Measurements from ENCODE around the gene ABHD17A. TPM values are rescaled to one million over a fixed set of nuclear protein-coding genes. Genes with fewer than 3 reads are reported as not detected.

The ABHD17A gene
- polyA plus RNA-seq, 1 of the 3 experiments (the other 2 are of a cell fraction) = 61.1 TPM

GRCh38 chr19:1859331-1859781 lies 25.9 kb downstream of the ABHD17A start:
- H3K79me2 ChIP-seq (ENCODE audit: insufficient read depth) = peaks cover 87% of the 10 kb centered on the region
- H3K4me1 ChIP-seq (ENCODE audit: control insufficient read depth in 1 of 2, insufficient read depth in 2 of 2, low read depth in 1 of 2, low read length in 1 of 2) = peaks cover 37 to 65% of the 10 kb centered on the region in 2 experiments; a peak in 3 of 4 replicates
- peaks cover 12% of the 10 kb centered on the region for H3F3A ChIP-seq (replicated peaks; ENCODE audit: insufficient read depth)
- ChIA-PET CTCF (interaction anchor here (1.5 to 2.8 kb wide), 3 partner anchors 10 to 21 kb away, joined by 7 to 15 read pairs (median 8); partner anchors contain the start of gene REXO1), POLR2A (no interaction called here)
- TF ChIP-seq CHD2 (IDR thresholded peaks at IDR 0.05; ENCODE audit: low read length, partially characterized antibody) (no peak), EZH2phosphoT487 (IDR thresholded peaks at IDR 0.05; ENCODE audit: borderline replicate concordance, low read depth) (no peak), JUND (IDR thresholded peaks at IDR 0.05) (no peak), RCOR1 (IDR thresholded peaks at IDR 0.05; ENCODE audit: low read length) (no peak), ELF1 (IDR thresholded peaks at IDR 0.05) (no peak), PBX3 (IDR thresholded peaks at IDR 0.05) (no peak)
- 81% methylated on average over 14 of the region's 18 CpGs for WGBS (ENCODE audit: low lambda C conversion rate)
- peak overlapping the region; percentile 98; the same call in 1 of the 2 replicates for H3K4me2 ChIP-seq
- H2AFZ ChIP-seq (ENCODE audit: low read depth) = no peak overlapping the region
- H3K9me2 ChIP-seq = no peaks in the 10 kb centered on the region
- no peak overlapping the region for H3K9ac ChIP-seq
- no peaks in the 10 kb centered on the region for H3K36me3 ChIP-seq (replicated peaks in 1 of 2; ENCODE audit: control insufficient read depth in 1 of 2, insufficient read depth in 2 of 2, low read length in 1 of 2)
- peak overlapping the region in 1 of 2 experiments; percentile 32; a peak in 1 of 4 replicates for H3K27ac ChIP-seq (ENCODE audit: low read depth in 2 of 2, low read length in 1 of 2)
- H3K9me3 ChIP-seq = no peaks in the 10 kb centered on the region
- peaks cover 80% of the 10 kb centered on the region for H4K20me1 ChIP-seq (ENCODE audit: insufficient read depth)
- no peak overlapping the region for H3K4me3 ChIP-seq (ENCODE audit: low read depth in 2 of 2, low read length in 1 of 2)
- no peaks in the 10 kb centered on the region for H3K27me3 ChIP-seq (ENCODE audit: insufficient read depth)
- no peak for DNase-seq

- WGBS (ENCODE audit: low lambda C conversion rate) = 83% methylated on average over 6 of the region's 10 CpGs
- H3K9me2 ChIP-seq = no peaks in the 10 kb centered on the region
- H3K4me2 ChIP-seq = peak overlapping the region; percentile 98; the same call in 1 of the 2 replicates
- no peak overlapping the region for H3K4me3 ChIP-seq (ENCODE audit: low read depth in 2 of 2, low read length in 1 of 2)
- peaks cover 12% of the 10 kb centered on the region for H3F3A ChIP-seq (replicated peaks; ENCODE audit: insufficient read depth)
- H2AFZ ChIP-seq (ENCODE audit: low read depth) = no peak overlapping the region
- no peak overlapping the region for H3K9ac ChIP-seq
- peaks cover 95% of the 10 kb centered on the region for H3K79me2 ChIP-seq (ENCODE audit: insufficient read depth)
- no peaks in the 10 kb centered on the region for H3K27me3 ChIP-seq (ENCODE audit: insufficient read depth)
- H3K36me3 ChIP-seq (replicated peaks in 1 of 2; ENCODE audit: control insufficient read depth in 1 of 2, insufficient read depth in 2 of 2, low read length in 1 of 2) = peaks cover 0 to 3% of the 10 kb centered on the region in 2 experiments
- no peaks in the 10 kb centered on the region for H3K9me3 ChIP-seq
- POLR2A ChIA-PET = no interaction called here
- CTCF ChIA-PET = interaction anchor here (0.7 to 2.8 kb wide), 5 partner anchors 10 to 211 kb away, joined by 3 to 15 read pairs (median 3); partner anchors contain the start of gene REXO1
- H3K27ac ChIP-seq (ENCODE audit: low read depth in 2 of 2, low read length in 1 of 2) = no peak overlapping the region; a peak in 1 of 4 replicates
- DNase-seq = no peak
- TF ChIP-seq SIN3A (IDR thresholded peaks at IDR 0.05; ENCODE audit: borderline replicate concordance, low read depth, low read length) (no peak), USF1 (IDR thresholded peaks at IDR 0.05; ENCODE audit: borderline replicate concordance, low read depth) (no peak), RCOR1 (IDR thresholded peaks at IDR 0.05; ENCODE audit: low read length) (no peak), FOSL2 (IDR thresholded peaks at IDR 0.05; ENCODE audit: borderline replicate concordance, low read depth) (no peak), ELF1 (IDR thresholded peaks at IDR 0.05) (no peak), MEF2A (IDR thresholded peaks at IDR 0.05; ENCODE audit: borderline replicate concordance, low read depth) (no peak), NFIC (IDR thresholded peaks at IDR 0.05; ENCODE audit: borderline replicate concordance) (no peak)
- peaks cover 87% of the 10 kb centered on the region for H4K20me1 ChIP-seq (ENCODE audit: insufficient read depth)
- H3K4me1 ChIP-seq (ENCODE audit: control insufficient read depth in 1 of 2, insufficient read depth in 2 of 2, low read depth in 1 of 2, low read length in 1 of 2) = peaks cover 37 to 65% of the 10 kb centered on the region in 2 experiments; a peak in 3 of 4 replicates
Measured at GRCh38 chr19:1858412-1859081, 26.7 kb downstream of the ABHD17A start.
